HTERT RPE-1 (cell line): Measurements from ENCODE around the gene NR1H3.

ENCODE experiments used
- in situ Hi-C: fragments of 300-500 bp; cut with MboI; formaldehyde crosslinking; loops from 4 replicates; pipeline ENCODE4 v1.14.3; 2020; ENCODE audit warnings: low sequenced_read_pairs

The NR1H3 gene

GRCh38 chr11:47269002-47269828 lies 11.4 kb downstream of the NR1H3 start:
- in situ Hi-C loops, result no loop called here

GRCh38 chr11:47269829-47270305 lies 12.1 kb downstream of the NR1H3 start, which contains the start of gene MADD:
TSS of gene MADD (plus strand) at chr11:47270133.
- in situ Hi-C loops, result no loop called here

GRCh38 chr11:47270331-47271271 lies 12.8 kb downstream of the NR1H3 start:
- in situ Hi-C loops, result no loop called here

- in situ Hi-C loops, result no loop called here
Measured at GRCh38 chr11:47271328-47271727, 13.5 kb downstream of the NR1H3 start.

GRCh38 chr11:47271961-47272661 lies 14.3 kb downstream of the NR1H3 start:
- in situ Hi-C loops, result no loop called here

- in situ Hi-C loops, result no loop called here
Measured at GRCh38 chr11:47272706-47273105, 14.9 kb downstream of the NR1H3 start.

- in situ Hi-C loops, result no loop called here
Measured at GRCh38 chr11:47274495-47275235, 16.9 kb downstream of the NR1H3 start.

- in situ Hi-C loops, result no loop called here
Measured at GRCh38 chr11:47276923-47277322, 19.1 kb downstream of the NR1H3 start.

GRCh38 chr11:47278058-47278457 lies 20.3 kb downstream of the NR1H3 start:
- in situ Hi-C loops, result no loop called here

GRCh38 chr11:47278769-47279168 lies 21.0 kb downstream of the NR1H3 start:
- in situ Hi-C loops, result no loop called here

- in situ Hi-C loops, result no loop called here
Measured at GRCh38 chr11:47280099-47280498, 22.3 kb downstream of the NR1H3 start.

- in situ Hi-C loops, result no loop called here
Measured at GRCh38 chr11:47280860-47281259, 23.1 kb downstream of the NR1H3 start.

- in situ Hi-C loops, result no loop called here
Measured at GRCh38 chr11:47282462-47282861, 24.7 kb downstream of the NR1H3 start.

GRCh38 chr11:47284151-47284550 lies 26.4 kb downstream of the NR1H3 start:
- in situ Hi-C loops, result no loop called here

GRCh38 chr11:47285969-47286770 lies 28.4 kb downstream of the NR1H3 start:
- in situ Hi-C loops, result no loop called here

- in situ Hi-C loops, result no loop called here
Measured at GRCh38 chr11:47288066-47288465, 30.3 kb downstream of the NR1H3 start.

- in situ Hi-C loops, result no loop called here
Measured at GRCh38 chr11:47289856-47290255, 32.1 kb downstream of the NR1H3 start.

GRCh38 chr11:47295385-47295784 lies 37.6 kb downstream of the NR1H3 start:
- in situ Hi-C loops, result no loop called here

- in situ Hi-C loops, result no loop called here
Measured at GRCh38 chr11:47296045-47296444, 38.2 kb downstream of the NR1H3 start.
